ENCODE results near the gene LMTK2.

Gene LMTK2

DNA sequence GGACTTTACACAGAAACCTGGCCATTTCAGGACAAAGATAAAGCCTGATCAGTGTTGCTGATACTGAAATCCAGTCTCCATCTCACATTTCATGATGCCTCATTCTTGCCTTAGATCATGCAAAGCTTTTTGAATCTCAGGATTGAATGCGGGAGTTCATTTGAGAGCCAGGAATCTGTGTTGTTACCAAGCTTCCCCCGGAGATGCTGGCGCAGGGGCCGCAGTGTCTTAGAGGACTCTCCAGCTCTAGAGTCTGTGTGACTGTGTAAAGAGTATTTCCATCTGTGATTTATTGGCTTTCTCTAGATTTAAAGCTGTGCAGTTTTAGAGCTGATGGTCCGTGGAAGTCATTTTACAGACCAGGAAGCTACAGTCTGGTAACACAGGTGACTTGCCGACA is 32.0 kb downstream of the LMTK2 start:
- no peak for DNase-seq

GRCh38 chr7:98142658-98143057 is 36.0 kb downstream of the LMTK2 start:
- no peak for DNase-seq

- no peak for DNase-seq
These were observed 41.9 kb downstream of the LMTK2 start for GRCh38 chr7:98148607-98149006.

DNA sequence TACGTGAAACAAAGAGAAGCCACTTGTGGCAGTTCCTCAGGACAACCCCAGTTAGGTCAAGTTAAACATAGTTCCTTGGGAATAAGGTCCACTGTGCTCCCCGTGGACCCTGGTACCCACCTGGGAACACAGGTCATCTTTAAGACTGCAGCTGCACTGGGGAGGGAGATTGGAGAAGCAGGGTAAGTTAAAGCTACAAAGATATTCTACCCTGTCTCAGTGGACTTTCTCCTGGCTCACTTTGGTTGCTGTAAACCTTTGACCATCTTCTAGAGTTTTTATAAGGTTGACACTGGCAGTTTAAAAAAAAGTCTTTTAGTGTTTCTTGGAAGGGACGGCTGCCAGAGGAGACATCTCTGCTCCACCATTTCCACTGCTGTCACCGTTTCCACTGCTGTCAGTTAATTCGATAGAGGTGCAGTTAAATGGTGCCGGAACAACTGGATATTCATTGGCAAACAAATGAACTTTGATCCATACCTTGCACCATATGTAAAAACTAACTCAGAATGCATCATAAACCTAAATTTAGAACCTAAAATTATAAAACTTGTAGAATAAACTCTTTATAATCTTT is 42.5 kb downstream of the LMTK2 start:
- no peak for DNase-seq

DNA sequence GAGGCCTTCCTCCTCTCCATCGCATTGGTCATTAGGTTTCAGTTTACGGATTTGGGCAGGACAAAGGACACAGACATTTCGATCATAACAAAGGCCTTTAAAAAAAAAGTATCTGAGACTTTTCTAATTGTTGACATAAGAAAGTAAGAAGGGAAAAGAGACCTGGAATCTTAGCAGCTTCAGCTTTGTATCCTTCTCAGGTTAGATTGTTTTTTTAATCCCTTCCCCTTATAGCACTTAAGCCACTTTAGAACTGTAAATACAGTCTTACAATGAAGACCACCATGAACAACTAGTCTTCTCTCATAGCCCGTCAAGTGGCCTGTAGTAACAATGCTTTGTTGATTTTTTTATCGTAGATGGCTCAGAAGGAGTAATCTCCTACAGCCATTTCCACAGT is 45.2 kb downstream of the LMTK2 start:
- DNase-seq = no peak

DNA sequence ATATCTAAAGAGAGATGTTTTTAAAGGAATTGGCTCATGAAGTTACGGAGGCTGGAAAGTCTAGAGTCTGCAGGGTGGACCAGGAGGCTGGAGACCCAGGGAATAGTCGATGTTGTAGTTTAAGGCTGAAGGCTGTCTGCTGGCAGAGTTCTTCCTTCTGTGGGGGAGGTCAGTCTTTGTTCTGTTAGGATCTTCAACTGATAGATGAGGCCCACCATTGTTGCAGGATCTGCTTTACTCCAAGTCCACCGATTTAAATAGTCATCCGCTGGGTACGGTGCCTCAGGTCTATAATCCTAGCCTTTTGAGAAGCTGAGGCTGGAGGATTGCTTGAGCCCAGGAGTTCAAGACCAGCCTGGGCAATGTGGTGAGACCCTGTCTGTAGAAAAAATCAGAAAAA is 50.0 kb downstream of the LMTK2 start:
- no peak for DNase-seq

GRCh38 chr7:98157761-98158160 is 51.1 kb downstream of the LMTK2 start:
- DNase-seq = no peak

DNA sequence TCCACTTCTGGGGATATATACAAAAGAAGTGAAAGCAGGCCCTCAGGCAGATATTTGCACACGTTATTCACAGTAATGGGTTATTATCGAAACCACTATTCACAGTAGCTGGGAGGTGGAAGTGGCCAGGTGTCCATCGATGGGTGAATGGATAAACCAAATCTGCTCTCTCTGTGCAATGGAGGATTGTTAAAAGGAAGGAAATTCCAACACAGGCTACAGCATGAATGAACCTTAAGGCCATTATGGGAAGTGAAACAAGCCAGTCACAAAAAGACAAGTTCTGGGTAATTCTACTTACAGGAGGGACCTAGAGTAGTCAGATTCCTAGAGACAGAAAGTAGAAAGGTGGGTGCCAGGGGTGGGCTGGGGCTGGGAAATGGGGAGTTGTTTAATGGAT is 56.1 kb downstream of the LMTK2 start:
- DNase-seq = no peak

GRCh38 chr7:98163269-98163668 is 56.6 kb downstream of the LMTK2 start:
- no peak for DNase-seq

DNA sequence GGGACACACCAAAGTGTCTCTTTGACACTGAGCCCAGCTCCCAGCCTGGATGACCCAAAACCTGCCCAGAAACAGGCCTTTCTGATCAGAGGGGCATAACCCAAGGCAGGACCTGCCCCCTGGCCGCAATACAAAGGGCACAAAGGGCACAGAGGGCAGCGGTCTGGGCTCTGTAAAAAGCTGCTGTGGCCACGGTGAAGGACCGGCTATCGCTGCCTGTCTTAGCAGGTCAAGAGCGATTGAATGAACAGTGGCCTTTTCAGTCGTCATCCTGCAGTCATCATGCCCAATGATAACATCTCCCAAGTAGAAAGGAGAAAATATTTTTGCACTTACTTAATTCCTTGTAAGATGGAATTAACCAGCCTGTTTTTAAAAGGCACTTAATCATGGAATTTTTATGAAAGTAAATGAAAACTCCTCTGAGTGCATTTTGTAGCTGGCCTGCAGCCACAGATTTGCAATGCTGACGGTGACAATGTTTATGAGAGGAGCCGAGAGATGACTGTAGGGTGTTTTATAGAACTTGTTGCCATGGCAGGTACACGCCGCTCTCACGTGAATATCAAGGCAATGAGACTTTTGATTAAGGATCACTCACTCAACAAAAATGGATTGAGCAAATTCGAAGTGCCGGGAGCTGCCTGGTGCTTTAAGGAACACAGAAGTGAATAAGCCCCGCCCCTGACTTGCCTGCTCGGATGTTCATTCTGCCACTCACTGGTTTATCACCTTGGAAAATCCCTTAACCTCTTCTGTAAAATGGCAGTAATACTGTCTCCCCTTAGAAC is 57.2 kb downstream of the LMTK2 start:
- DNase-seq = no peak

DNA sequence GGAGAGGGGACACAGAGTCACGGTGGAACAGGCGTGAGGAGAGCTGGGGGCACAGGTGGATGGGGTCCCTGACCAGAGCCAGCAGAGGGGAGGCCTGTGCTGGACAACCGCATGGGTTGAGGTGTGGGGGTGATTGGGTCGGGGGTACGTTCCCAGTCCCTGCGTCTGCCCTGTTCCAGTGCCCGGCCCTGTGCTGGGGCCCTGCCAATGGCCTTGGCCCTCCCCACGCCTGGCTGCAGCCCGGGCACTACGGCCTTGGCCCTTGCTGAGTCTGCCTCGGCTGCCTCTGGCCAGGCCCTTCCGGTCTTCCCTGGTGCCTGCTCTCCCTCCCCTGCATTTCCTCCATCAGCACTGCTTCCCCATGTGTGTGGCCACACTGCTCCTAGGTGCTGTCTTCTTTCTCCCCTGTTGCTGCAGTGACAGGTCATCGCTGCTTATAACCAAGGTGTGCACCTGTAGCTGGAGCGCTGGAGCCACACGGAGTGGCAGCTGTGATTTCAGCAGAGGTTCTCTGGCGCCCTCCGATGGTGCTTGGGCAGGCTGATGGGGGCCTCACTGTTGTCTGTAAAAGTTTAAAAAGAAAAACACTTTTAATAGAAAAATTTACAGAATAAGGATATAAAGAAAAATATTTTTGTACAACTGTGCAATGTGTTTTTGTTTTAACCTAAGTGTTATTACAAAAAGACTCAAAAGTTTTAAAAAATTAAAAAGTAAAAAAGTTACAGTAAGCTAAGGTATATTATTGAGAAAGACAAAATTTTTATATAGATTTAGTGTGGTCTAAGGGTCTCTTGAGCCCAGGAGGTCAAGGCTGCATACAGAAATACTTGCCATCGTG is 59.4 kb downstream of the LMTK2 start:
- no peak for DNase-seq

DNA sequence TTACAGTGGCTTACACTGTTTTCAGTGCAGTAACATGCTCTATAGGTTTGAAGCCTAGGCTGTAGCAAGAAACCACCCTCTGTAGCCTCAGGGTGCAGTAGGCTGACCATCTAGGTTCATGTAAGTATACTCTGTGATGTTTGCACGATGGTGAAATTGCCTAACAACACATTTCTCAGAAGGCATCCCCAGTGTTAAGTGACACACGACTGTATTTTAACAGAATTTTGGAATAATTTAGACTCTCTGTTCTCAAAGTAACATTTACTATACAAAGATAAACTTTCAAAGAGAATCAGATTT is 60.0 kb downstream of the LMTK2 start:
- DNase-seq = no peak

- DNase-seq = no peak
These were observed 61.0 kb downstream of the LMTK2 start for GRCh38 chr7:98167653-98168052.

DNA sequence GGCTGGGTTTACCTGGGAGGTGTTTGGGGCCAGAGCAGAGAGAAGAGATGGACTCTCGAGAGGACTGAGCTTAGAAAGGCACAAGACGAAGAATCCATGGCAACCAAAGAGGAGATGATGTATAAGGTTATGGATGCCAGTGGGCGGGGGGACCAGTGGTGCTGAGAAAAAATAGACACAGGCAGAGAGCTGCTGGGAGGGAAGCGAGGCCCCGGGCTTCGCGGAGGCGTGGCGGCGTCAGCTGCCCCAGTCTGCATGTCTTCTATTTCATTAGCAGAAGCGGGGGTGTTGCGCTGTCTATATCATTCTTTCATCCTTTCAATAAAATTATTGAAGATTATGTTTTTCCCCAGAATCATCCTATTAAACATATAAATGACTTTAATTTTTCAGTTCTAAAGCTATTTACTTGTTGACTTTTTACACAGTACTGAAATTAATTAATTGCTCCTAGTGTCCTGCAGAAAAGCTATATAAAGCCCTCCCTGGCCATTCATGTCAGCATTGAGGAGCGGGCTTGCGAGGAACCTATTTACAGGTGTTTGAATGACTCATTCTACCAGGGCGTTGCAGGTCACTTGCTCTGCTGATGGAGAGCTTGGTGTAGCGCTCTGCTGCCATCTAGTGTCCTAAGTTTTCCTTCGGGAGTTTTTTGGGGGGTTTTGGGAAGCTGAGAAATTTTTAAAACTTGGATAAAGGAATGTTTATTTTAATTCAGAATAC is 61.7 kb downstream of the LMTK2 start:
- peak; percentile 21 for DNase-seq

DNA sequence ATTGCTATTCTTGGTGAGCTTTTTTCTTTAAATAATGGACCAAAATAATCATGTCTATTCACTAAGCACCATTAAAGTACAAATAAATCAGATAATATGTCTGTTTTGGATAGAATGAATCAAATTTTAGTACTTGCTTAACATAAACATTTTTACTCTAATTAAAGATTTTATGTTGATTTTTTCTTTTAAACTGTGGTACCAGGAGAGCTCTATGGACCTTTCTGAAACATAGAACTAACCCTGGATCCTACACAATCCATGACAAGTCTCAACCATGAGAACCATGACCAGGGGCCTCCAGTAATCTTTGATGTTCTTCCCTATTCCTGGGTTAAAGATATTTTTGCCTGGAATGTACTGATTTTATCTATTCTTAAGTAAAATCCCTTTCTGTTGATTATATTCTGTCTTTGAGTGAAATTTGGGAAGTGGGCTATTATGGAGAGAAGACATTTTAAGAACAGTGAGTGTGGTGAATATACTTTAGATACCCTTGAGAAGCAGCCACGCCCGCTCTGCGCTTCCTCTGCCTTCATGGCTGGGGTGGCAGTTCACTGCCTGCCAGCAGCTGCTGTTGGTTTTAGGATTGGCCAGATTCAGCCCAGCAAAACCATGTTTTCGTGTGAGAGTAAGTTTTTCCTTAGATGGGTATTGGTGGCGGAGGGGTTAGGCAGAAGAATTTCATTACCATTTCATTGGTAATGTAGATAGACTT is 62.4 kb downstream of the LMTK2 start:
- DNase-seq = no peak

- no peak for DNase-seq
These were observed 64.3 kb downstream of the LMTK2 start for GRCh38 chr7:98170966-98171365.

- DNase-seq = no peak
These were observed 64.8 kb downstream of the LMTK2 start for GRCh38 chr7:98171449-98171848.

DNA sequence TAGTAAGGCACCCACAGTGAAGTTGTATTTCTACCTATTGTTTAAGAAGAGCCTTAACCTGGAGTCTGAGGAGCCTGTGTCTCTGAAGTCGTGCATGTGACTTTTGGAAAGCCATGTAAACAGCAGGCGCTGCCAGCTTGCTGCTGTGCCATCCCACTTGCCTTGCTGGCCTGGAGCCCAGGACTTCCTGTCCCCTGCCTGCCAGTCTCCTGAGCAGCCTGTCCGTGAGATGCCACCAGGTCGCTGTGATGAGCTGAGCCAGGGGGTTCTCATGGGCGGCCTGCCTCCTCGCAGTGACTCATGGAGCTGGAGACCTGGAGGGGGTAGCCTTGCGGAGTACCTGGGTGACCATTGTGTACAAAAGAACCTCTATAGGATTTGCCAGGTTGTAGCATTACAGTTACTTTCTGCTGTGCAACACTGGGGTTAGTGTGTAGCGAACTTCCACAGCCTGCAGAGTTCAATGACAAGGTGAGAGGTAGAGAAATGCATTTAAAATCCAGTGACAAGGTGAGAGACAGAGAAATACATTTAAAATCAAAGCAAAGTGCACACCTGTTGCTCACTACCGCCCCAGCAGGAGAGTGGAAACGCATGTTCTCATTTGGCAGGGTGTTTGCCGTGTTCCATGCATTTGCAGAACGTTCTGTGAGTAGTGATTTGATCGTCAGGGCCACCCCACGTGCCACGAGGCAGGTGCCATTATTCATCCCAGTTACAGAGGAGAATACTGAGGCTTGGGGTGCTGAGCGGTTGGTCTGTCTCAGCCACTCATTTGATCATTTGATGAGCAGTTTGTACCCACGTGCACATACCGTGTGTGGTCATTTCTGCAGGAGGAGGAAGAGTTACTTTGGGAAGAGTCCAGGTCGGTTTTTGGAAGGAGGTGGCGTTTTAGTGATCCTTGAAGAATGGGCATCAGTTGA is 67.9 kb downstream of the LMTK2 start:
- no peak for DNase-seq

GRCh38 chr7:98175260-98175940 is 68.7 kb downstream of the LMTK2 start:
- no peak for DNase-seq

DNA sequence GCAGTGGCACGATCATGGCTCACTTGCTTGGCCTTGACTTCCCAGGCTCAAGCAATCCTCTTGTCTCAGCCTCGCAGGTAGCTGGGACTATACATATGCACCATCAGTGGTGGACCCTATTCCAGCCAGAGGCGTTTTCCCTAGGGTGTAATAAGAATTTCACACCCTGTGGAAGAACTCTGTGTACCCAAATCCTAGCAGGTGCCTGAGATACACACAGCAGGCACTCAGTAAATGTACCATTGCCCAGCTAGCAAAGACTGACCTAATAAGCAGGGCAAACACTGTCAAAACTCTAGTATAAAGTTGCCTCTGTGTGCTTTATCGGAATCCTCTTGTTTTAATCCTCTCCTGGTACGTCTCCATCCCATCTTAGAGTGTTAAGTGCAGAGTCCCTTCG is 70.9 kb downstream of the LMTK2 start:
- no peak for DNase-seq

DNA sequence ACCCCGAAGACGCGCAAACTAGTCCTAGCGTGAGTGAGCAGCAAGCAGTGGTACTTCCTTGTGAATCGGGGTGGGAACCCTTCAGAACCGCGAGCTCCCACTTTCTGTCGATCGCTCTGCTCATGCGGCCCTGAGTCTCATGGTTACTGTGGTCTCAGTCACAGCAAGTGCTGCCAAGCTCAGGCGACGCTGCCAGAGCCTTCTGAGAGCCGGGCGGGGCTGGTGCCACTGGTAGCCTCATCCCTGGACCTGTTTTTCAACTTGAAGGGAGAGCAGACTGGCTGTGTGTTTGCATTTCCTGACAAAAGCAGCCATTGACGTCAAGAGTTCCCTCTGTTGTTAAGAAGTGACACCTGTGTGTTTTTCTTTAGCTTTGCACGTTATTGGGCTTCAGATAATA is 71.7 kb downstream of the LMTK2 start:
- DNase-seq = no peak
